ENCODE results near the gene ROR1.

GRCh38 chr1:63974966-63975365 lies 201.1 kb downstream of the ROR1 start:
- TF ChIP-seq CTCF (IDR thresholded peaks at IDR 0.05) = no peak
- no peak for TF ChIP-seq POLR2A (IDR thresholded peaks at IDR 0.05)
